Measurements from ENCODE around the gene CCNA2. TPM values are rescaled to one million over a fixed set of nuclear protein-coding genes. Genes with fewer than 3 reads are reported as not detected.

The CCNA2 gene
- total and polyA plus RNA-seq, 9 of the 15 experiments (the other 6 are each of a cell fraction or from before 2014, with no cell fraction given) = 37.1 to 197 (median 154) TPM

DNA sequence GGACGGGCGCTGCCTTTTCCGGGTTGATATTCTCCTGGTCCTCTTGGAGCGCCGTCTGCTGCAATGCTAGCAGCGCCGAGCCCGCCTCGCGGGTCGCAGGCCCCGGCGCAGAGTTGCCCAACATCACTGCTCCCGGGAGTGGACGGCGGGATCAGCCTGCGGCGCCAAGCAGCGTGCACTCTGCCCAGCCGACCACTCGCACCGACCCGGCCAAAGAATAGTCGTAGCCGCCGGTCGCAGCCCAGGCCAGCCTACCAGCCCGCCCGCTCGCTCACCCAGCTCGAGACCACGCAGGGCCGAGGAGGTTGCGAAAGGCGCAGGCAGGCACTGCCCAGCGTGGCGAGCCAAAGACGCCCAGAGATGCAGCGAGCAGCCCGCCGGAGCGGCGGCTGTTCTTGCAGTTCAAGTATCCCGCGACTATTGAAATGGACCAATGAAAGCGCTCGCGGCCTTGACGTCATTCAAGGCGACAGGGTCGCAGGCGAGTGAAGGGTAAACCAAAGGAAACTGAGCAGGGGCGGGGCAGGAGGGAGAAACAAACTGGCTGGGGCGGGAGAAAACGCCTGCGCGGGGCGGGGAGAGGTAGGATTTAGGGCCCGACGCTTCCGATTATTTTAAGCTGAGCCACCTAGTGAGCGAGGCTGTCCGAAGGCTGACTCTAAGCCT, at the start of gene CCNA2 (continued):
- TF ChIP-seq, protein P1, sequence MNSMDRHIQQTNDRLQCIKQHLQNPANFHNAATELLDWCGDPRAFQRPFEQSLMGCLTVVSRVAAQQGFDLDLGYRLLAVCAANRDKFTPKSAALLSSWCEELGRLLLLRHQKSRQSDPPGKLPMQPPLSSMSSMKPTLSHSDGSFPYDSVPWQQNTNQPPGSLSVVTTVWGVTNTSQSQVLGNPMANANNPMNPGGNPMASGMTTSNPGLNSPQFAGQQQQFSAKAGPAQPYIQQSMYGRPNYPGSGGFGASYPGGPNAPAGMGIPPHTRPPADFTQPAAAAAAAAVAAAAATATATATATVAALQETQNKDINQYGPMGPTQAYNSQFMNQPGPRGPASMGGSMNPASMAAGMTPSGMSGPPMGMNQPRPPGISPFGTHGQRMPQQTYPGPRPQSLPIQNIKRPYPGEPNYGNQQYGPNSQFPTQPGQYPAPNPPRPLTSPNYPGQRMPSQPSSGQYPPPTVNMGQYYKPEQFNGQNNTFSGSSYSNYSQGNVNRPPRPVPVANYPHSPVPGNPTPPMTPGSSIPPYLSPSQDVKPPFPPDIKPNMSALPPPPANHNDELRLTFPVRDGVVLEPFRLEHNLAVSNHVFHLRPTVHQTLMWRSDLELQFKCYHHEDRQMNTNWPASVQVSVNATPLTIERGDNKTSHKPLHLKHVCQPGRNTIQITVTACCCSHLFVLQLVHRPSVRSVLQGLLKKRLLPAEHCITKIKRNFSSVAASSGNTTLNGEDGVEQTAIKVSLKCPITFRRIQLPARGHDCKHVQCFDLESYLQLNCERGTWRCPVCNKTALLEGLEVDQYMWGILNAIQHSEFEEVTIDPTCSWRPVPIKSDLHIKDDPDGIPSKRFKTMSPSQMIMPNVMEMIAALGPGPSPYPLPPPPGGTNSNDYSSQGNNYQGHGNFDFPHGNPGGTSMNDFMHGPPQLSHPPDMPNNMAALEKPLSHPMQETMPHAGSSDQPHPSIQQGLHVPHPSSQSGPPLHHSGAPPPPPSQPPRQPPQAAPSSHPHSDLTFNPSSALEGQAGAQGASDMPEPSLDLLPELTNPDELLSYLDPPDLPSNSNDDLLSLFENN (IDR thresholded peaks at IDR 0.05; ENCODE audit: low read depth in 2 of 2, low read length in 2 of 2) = peak in 1 of 2 experiments; percentile 37; a peak in 1 of 4 replicates
- no peak for TF ChIP-seq ZNF668 (CRISPR knock-in tag; IDR thresholded peaks at IDR 0.05)
- peak in 1 of 2 experiments; percentile 63; a peak in 1 of 4 replicates for TF ChIP-seq RCOR1 (IDR thresholded peaks at IDR 0.05; ENCODE audit: borderline replicate concordance in 1 of 2, low read depth in 2 of 2, low read length in 2 of 2)
- TF ChIP-seq, protein P2, sequence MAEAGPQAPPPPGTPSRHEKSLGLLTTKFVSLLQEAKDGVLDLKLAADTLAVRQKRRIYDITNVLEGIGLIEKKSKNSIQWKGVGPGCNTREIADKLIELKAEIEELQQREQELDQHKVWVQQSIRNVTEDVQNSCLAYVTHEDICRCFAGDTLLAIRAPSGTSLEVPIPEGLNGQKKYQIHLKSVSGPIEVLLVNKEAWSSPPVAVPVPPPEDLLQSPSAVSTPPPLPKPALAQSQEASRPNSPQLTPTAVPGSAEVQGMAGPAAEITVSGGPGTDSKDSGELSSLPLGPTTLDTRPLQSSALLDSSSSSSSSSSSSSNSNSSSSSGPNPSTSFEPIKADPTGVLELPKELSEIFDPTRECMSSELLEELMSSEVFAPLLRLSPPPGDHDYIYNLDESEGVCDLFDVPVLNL (CRISPR knock-in tag; IDR thresholded peaks at IDR 0.05; ENCODE audit: low read depth) = peak; percentile 98
- no peak for TF ChIP-seq ZBTB8A (IDR thresholded peaks at IDR 0.05; ENCODE audit: partially characterized antibody)
- TF ChIP-seq, protein P3, sequence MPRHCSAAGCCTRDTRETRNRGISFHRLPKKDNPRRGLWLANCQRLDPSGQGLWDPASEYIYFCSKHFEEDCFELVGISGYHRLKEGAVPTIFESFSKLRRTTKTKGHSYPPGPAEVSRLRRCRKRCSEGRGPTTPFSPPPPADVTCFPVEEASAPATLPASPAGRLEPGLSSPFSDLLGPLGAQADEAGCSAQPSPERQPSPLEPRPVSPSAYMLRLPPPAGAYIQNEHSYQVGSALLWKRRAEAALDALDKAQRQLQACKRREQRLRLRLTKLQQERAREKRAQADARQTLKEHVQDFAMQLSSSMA (CRISPR knock-in tag; IDR thresholded peaks at IDR 0.05) = 0 out of 2 replicates have a peak, but pooled peaks have one; percentile 19
- peak; percentile 99 for TF ChIP-seq EP400 (IDR thresholded peaks at IDR 0.05)
- TF ChIP-seq MYNN (IDR thresholded peaks at IDR 0.05) = no peak
- TF ChIP-seq MYNN (CRISPR knock-in tag; IDR thresholded peaks at IDR 0.05) = no peak
- no peak for TF ChIP-seq STAG1 (CRISPR knock-in tag; IDR thresholded peaks at IDR 0.05; ENCODE audit: borderline replicate concordance)
- TF ChIP-seq ZNF174 (CRISPR knock-in tag; IDR thresholded peaks at IDR 0.05) = no peak
- TF ChIP-seq ZNF316 (IDR thresholded peaks at IDR 0.05) = no peak
- no peak for TF ChIP-seq HDAC3 (IDR thresholded peaks at IDR 0.05; ENCODE audit: borderline replicate concordance, partially characterized antibody)
- TF ChIP-seq, protein P4, sequence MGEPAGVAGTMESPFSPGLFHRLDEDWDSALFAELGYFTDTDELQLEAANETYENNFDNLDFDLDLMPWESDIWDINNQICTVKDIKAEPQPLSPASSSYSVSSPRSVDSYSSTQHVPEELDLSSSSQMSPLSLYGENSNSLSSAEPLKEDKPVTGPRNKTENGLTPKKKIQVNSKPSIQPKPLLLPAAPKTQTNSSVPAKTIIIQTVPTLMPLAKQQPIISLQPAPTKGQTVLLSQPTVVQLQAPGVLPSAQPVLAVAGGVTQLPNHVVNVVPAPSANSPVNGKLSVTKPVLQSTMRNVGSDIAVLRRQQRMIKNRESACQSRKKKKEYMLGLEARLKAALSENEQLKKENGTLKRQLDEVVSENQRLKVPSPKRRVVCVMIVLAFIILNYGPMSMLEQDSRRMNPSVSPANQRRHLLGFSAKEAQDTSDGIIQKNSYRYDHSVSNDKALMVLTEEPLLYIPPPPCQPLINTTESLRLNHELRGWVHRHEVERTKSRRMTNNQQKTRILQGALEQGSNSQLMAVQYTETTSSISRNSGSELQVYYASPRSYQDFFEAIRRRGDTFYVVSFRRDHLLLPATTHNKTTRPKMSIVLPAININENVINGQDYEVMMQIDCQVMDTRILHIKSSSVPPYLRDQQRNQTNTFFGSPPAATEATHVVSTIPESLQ (CRISPR knock-in tag; IDR thresholded peaks at IDR 0.05) = peak; percentile 72; the same call in 1 of the 2 replicates
- no peak for TF ChIP-seq KLF6 (CRISPR knock-in tag; IDR thresholded peaks at IDR 0.05; ENCODE audit: borderline replicate concordance)
- peak; percentile 89 for TF ChIP-seq ZFX (CRISPR knock-in tag; IDR thresholded peaks at IDR 0.05)
- peak; percentile 47 for TF ChIP-seq ASH1L (IDR thresholded peaks at IDR 0.05; ENCODE audit: borderline replicate concordance, low read depth, partially characterized antibody)
- no peak for TF ChIP-seq SMARCA5 (IDR thresholded peaks at IDR 0.05)
- TF ChIP-seq E2F6 (IDR thresholded peaks at IDR 0.05; ENCODE audit: borderline replicate concordance in 1 of 2, extremely low read depth in 1 of 2, insufficient read depth in 1 of 2, insufficient read length in 1 of 2, low read depth in 1 of 2, low read length in 1 of 2, poor library complexity in 1 of 2, severe bottlenecking in 1 of 2) = peak in 1 of 2 experiments; percentile 47

Measured in K562 (cell line).